ENCODE data around the gene ANKRD6.
"Not testable (repeated sequence)": the region's sequence is repeated elsewhere in the genome, so short reads cannot be mapped to it uniquely, and the experiment has no call there.

Gene ANKRD6

DNA sequence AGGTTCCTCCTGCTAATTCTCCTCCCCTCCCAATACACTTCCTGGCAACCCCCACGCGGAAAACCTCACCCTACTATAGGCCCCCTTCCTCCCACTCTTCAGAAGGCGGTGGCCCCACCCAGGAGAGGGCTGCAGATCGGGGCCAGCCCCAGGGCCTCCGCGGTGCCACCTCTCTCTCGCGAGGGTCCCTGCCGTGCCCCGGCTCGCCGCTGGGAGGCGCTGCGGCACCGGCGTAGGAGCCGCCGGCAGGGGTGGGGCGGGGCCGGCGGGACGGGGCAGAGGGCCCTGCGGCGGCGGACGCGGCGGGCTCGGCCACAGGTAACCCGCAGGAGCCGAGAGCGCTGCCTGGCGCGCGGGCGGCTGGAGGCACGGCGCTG, at the start of gene ANKRD6:
Gene ANKRD6, plus strand, starts transcription at position 278 of the 377 bp plus-strand sequence. CDS start 133,825 bp downstream, outside the sequence.
- peak; percentile 51 for DNase-seq (ENCODE audit: low read depth)

DNA sequence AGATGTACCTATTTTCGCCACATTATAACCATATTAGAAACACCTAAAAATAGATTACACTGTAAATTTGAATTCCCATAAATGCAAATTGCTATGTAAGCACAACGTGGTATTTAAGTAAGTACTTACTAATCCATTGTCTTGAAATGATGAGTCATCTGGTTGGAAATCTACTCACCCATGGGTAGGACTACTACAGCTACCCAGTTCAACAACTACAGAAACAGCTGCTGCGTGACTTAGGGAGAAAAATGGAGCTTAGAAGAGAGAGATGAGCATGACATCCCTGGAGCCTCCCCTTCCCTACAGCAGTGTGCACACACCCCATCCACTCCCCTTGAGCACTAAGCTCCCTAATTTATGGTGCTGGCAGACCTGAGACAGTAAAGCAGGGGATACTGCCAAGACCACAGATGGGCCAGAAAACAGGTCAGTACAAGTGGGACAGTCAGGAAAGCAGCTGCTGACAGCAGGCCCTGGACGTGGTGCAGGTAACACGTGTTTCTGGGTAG, 47.7 kb upstream of the ANKRD6 start:
- DNase-seq (ENCODE audit: low read depth) = peak; percentile 52

DNA sequence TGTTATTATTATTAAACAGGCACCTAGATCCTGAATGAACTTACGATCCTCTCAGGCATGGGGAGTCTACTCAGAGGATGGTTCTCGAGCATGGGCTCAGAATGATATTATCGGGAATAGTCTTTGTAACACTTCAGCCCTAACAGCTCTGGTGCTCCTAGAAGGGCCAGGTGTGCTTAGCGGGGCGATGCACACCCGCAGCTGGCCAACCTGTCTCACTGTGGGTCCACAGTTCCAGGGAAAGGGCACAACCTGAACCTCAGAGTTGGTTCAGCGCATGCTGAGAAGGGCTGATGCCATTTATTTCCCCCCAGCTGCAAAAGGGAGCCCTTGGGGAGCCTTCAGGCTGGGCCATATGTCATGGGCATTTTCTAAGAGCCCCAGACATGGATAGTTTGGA, 47.1 kb upstream of the ANKRD6 start:
- DNase-seq (ENCODE audit: low read depth) = no peak

DNA sequence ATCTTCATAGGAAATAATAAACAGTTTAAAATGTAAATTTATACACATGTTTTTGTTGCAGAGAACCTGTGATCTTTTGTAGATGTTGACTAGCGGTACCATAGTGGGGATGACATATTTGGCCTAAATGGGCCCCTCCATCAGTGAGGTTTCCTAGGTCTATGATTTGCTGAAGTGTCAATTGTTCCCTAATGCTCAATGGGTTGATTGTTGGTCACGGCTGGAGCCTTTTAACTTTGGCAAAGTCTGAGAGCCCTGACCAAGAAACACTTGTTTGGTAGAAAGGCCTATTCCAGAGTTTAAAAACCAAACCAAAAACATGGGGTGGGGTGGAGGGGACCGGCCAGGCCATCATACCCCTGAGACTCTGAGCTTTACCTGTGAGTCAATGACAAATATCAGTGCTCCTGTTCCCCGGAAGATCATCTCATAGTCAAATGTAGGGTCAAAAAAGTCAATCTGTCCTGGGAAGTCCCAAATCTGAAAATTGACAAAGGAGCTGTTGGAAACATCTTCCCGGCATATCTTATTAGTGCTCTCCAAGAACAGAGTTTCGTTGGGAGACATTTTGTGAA, 45.9 kb upstream of the ANKRD6 start:
- DNase-seq (ENCODE audit: low read depth) = no peak

- DNase-seq (ENCODE audit: low read depth) = no peak
These were observed 45.3 kb upstream of the ANKRD6 start for GRCh38 chr6:89387516-89388201.

DNA sequence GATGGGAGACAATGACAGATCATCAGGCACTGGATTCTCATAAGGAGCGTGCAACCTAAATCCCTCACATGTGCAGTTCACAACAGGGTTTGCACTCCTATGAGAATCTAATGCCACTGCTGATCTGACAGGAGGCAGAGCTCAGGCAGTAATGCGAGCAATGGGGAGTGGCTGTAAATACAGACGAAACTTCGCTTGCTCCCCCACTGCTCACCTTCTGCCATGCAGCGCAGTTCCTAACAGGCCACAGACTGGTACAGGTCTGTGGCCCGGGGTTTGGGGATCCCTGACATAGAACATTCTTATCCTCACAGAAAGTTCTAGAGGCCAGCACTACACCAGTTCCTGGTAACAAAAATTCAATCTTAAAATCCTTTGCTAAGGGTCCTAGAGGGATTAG, 44.1 kb upstream of the ANKRD6 start:
- no peak for DNase-seq (ENCODE audit: low read depth)

GRCh38 chr6:89392823-89393222, 40.1 kb upstream of the ANKRD6 start:
- DNase-seq (ENCODE audit: low read depth) = no peak

DNA sequence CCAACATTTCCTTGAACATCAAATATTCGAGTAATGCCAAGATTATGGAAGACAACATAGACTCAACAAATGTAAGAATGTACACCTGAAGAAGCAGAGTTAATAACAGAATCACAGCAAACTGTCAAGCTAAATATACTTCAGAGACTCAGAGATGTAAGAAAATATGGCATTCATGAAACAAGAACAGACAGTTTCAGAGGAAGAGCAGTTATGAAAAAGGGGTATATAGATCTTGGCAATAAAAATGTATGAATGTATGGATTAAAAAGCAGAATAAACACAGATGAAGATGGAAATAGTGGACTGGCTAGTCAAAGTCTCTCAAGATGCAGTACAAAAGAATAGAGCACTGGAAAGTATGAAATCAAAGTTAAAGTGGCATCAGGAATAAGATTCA, 39.3 kb upstream of the ANKRD6 start:
- no peak for DNase-seq (ENCODE audit: low read depth)

GRCh38 chr6:89397884-89398283, 35.1 kb upstream of the ANKRD6 start:
- DNase-seq (ENCODE audit: low read depth) = not testable (repeated sequence)

GRCh38 chr6:89398762-89399525, 34.0 kb upstream of the ANKRD6 start:
- DNase-seq (ENCODE audit: low read depth) = no peak

DNA sequence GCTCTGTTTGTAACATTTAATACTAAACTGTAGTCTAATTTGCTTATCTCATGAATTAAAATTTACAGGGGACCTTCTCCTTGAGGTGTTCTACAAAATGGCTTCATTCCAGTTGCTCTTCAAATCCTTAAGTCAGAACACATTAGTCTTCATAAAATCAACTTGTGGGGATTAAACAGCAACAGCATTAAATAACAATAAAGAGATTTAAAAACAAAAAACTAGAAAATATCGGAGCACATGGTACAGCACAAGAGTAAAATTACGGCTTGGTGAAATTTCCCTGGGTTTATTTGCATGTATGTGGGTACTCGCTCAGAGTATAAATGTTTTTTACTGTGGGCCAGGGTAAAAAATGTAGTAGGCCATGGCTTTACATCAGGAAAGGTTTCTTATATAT, 32.9 kb upstream of the ANKRD6 start:
- DNase-seq (ENCODE audit: low read depth) = no peak

GRCh38 chr6:89400912-89401399, 32.0 kb upstream of the ANKRD6 start:
- no peak for DNase-seq (ENCODE audit: low read depth)

GRCh38 chr6:89402776-89403175, 30.2 kb upstream of the ANKRD6 start:
- no peak for DNase-seq (ENCODE audit: low read depth)

GRCh38 chr6:89404512-89404911, 28.4 kb upstream of the ANKRD6 start:
- DNase-seq (ENCODE audit: low read depth) = no peak

- no peak for DNase-seq (ENCODE audit: low read depth)
These were observed 26.8 kb upstream of the ANKRD6 start for GRCh38 chr6:89406141-89406540.

DNA sequence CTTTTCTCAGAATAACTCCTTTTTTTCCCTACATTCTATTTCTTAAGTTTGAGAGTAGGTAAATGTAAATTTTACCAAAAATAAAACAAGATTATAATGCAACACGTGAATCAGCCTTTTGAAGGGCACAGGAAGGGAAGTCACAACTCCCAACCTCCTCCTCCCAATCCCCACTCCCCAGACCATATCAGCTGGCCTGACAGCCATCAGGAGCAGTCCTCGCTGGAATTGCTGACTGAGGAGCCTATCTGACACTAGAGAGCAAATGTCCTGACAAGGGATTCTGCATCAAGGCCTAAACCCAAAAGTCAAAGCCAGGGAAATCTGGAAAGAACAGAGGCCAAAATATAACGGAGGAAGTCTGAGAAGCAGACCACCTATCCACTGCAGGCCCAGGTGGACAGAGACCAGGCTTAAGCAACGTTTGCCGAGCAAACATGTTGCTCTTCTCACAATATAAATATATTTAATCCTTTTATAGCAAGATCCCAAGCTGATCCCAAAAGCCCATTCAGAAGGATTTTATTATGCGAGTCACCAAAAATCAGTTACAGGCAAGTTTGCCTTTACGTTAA, 23.4 kb upstream of the ANKRD6 start:
- DNase-seq (ENCODE audit: low read depth) = no peak

- no peak for DNase-seq (ENCODE audit: low read depth)
These were observed 22.7 kb upstream of the ANKRD6 start for GRCh38 chr6:89410231-89410761.

- DNase-seq (ENCODE audit: low read depth) = no peak
These were observed 22.2 kb upstream of the ANKRD6 start for GRCh38 chr6:89410788-89411144.

DNA sequence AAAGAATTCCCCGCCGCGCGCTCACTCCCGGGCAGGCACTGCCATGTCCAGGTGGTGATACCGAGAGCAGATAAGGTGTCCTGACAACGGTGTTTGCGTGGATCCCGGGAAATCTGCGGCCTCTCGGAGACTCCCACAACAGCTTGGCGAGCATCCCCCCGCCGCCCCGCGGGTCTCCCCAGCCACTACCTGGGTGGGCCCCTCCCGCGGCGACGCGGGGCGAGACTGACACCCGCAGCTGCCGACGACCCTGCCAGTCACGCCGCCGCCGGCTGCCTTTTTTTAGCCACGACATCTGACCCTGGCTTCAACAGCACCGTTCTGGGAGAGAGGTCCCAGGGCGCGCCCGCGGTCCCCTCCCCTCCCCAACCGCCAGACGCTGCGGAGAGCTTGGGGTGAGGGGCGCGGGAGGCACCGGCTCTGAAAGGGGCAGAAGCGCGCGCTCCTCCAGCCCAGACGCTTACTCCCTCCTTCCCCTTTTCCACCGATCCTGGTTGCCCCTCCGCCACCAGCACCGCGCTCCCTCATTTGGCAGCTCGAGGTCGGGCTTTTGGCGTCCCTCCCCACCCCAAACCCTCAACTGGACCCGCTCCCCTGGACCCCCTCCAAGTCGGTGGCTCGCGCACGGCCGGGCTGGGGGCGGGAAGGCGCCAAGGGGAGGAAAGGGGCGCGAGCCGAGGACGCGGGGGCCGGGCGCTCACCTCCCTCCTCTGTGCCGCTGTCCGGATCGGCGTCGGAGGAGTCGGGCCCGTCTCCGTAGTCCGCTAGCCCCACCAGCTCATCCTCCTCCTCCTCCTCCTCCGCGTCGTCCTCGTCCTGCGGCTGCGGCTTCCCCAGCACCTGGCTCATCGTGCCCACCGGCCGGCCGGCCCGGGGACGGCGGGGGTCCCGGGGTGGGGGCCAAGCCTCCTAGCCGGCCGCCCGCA, 21.5 kb upstream of the ANKRD6 start:
- peak; percentile 25 for DNase-seq (ENCODE audit: low read depth)

- no peak for DNase-seq (ENCODE audit: low read depth)
These were observed 20.6 kb upstream of the ANKRD6 start, which contains the start of gene RRAGD for GRCh38 chr6:89412071-89413005. Gene RRAGD, minus strand, starts transcription at chr6:89412273. Its CDS starts 280 bp downstream, at chr6:89411993.

All from ELR (cell line).